ENCODE data around the gene CDK14.

CDK14 gene

DNA sequence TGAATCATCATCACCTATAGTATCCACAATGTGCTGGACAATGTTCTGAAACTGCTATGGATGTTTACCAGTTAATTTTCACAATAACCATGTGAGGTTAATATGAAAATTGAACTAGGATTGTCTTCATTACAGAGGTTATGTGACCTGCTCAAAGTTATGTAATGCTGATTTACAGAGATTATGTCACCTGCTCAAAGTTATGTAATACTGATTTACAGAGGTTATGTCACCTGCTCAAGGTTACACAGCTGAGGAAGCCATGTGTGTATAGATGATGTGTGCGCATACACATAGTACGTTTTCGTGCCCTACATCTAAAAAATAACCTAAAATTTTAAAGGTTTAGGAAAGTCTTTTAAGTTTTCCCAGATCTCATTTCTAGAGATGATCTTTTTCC is 298.0 kb downstream of the CDK14 start:
- H3K4me1 ChIP-seq (ENCODE audit: low read length), result 0 out of 2 replicates have a peak, but pooled peaks cover 8% of the 10 kb centered on the region
- no peaks in the 10 kb centered on the region for H3K9me2 ChIP-seq (replicated peaks; ENCODE audit: insufficient read depth, low read length)
- H3F3A ChIP-seq (ENCODE audit: insufficient read depth, low read length), result 0 out of 2 replicates have a peak, but pooled peaks cover 4% of the 10 kb centered on the region
- H3K9ac ChIP-seq (ENCODE audit: low read length), result no peak overlapping the region
- no peak overlapping the region for H3K4me2 ChIP-seq (ENCODE audit: low read depth, low read length)
- no peak overlapping the region for H3K4me3 ChIP-seq (ENCODE audit: low read length)
- H3K36me3 ChIP-seq (replicated peaks; ENCODE audit: insufficient read depth, low read length), result no peaks in the 10 kb centered on the region
- no peak overlapping the region for H3K27ac ChIP-seq (ENCODE audit: low read length)
- no peak for TF ChIP-seq EZH2 (optimal IDR thresholded peaks at IDR 0.05; ENCODE audit: low read depth, low read length)
- peaks cover 64% of the 10 kb centered on the region for H3K79me2 ChIP-seq (ENCODE audit: low read length)
- DNase-seq, result no peak
- no peaks in the 10 kb centered on the region for H3K9me3 ChIP-seq (replicated peaks; ENCODE audit: insufficient read depth, low read length)
- no peak overlapping the region for H2AFZ ChIP-seq (ENCODE audit: low read length)
- H4K20me1 ChIP-seq (ENCODE audit: insufficient read depth, low read length), result no peaks in the 10 kb centered on the region
- H3K27me3 ChIP-seq (replicated peaks; ENCODE audit: insufficient read depth, low read length), result no peaks in the 10 kb centered on the region

DNA sequence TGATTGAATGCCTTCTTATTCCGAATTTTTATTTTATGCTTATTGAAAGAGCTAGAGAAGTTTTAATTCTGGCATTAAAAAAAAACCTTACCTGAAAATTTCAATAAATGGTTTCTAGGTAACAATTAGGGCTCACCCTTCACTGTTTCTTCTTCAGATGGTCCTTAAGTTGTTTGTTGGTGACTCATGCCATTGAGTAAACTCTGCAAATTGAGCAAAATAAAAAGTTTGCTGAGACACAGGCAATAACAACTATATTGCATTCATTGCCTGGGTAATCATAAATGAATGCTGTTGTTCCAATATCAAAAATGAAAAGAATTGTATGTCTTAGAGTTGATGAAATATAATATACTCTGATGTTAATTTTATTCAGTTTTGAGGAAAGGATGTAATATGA is 300.3 kb downstream of the CDK14 start:
- TF ChIP-seq EZH2 (optimal IDR thresholded peaks at IDR 0.05; ENCODE audit: low read depth, low read length) (no peak), EZH2phosphoT487 (IDR thresholded peaks at IDR 0.05; ENCODE audit: low read length) (no peak)
- TF ChIP-seq, protein P1, sequence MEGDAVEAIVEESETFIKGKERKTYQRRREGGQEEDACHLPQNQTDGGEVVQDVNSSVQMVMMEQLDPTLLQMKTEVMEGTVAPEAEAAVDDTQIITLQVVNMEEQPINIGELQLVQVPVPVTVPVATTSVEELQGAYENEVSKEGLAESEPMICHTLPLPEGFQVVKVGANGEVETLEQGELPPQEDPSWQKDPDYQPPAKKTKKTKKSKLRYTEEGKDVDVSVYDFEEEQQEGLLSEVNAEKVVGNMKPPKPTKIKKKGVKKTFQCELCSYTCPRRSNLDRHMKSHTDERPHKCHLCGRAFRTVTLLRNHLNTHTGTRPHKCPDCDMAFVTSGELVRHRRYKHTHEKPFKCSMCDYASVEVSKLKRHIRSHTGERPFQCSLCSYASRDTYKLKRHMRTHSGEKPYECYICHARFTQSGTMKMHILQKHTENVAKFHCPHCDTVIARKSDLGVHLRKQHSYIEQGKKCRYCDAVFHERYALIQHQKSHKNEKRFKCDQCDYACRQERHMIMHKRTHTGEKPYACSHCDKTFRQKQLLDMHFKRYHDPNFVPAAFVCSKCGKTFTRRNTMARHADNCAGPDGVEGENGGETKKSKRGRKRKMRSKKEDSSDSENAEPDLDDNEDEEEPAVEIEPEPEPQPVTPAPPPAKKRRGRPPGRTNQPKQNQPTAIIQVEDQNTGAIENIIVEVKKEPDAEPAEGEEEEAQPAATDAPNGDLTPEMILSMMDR (IDR thresholded peaks at IDR 0.05; ENCODE audit: low read length), result no peak
- Histone ChIP-seq H3F3A (ENCODE audit: insufficient read depth, low read length) (0 out of 2 replicates have a peak, but pooled peaks cover 6% of the 10 kb centered on the region), H2AFZ (ENCODE audit: low read length) (no peak overlapping the region), H3K4me1 (ENCODE audit: low read length) (0 out of 2 replicates have a peak, but pooled peaks cover 8% of the 10 kb centered on the region), H3K27me3 (replicated peaks; ENCODE audit: insufficient read depth, low read length) (no peaks in the 10 kb centered on the region), H3K79me2 (ENCODE audit: low read length) (peaks cover 55% of the 10 kb centered on the region), H3K36me3 (replicated peaks; ENCODE audit: insufficient read depth, low read length) (no peaks in the 10 kb centered on the region; the same call in 1 of the 2 replicates), H4K20me1 (ENCODE audit: insufficient read depth, low read length) (no peaks in the 10 kb centered on the region), H3K9me3 (replicated peaks; ENCODE audit: insufficient read depth, low read length) (no peaks in the 10 kb centered on the region), H3K27ac (ENCODE audit: low read length) (no peak overlapping the region), H3K9ac (ENCODE audit: low read length) (no peak overlapping the region), H3K4me3 (ENCODE audit: low read length) (no peak overlapping the region), H3K4me2 (ENCODE audit: low read depth, low read length) (no peak overlapping the region), H3K9me2 (replicated peaks; ENCODE audit: insufficient read depth, low read length) (no peaks in the 10 kb centered on the region)
- DNase-seq, result no peak

DNA sequence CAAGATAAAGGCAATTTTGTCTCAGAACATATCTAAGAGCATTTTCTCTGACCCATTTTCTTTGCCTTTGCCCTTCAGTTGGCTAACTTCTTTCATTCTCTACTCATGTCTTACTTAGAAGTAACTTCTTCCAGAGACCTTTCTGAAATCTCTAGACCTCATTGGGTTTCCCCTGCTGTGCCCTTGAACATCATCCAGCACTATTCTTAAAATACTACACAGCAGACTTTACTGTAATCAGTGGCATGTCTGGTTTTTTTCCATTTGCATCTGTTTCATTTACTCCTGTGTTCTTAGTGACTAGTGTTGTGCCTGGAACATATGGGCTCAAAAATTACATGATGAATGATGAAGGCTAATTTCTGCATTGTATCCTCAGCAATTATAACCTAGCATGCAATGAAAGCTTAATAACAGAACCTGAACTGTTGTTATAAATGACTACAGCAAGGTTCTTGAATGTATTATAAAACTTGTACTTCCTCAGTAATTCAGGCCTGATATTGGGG is 301.9 kb downstream of the CDK14 start:
- no peak overlapping the region for H2AFZ ChIP-seq (ENCODE audit: low read length)

More for the DNA sequence above, 301.9 kb downstream of the CDK14 start:
- H3K9me3 ChIP-seq (replicated peaks; ENCODE audit: insufficient read depth, low read length), result no peaks in the 10 kb centered on the region
- peak; percentile 29 for DNase-seq
- H3F3A ChIP-seq (ENCODE audit: insufficient read depth, low read length), result 0 out of 2 replicates have a peak, but pooled peaks cover 6% of the 10 kb centered on the region
- TF ChIP-seq EZH2phosphoT487 (IDR thresholded peaks at IDR 0.05; ENCODE audit: low read length) (no peak), EZH2 (optimal IDR thresholded peaks at IDR 0.05; ENCODE audit: low read depth, low read length) (no peak)
- TF ChIP-seq, protein P1 (IDR thresholded peaks at IDR 0.05; ENCODE audit: low read length), result no peak
- H3K27me3 ChIP-seq (replicated peaks; ENCODE audit: insufficient read depth, low read length), result no peaks in the 10 kb centered on the region
- H4K20me1 ChIP-seq (ENCODE audit: insufficient read depth, low read length), result no peaks in the 10 kb centered on the region
- H3K9ac ChIP-seq (ENCODE audit: low read length), result no peak overlapping the region
- peaks cover 48% of the 10 kb centered on the region for H3K79me2 ChIP-seq (ENCODE audit: low read length)
- H3K9me2 ChIP-seq (replicated peaks; ENCODE audit: insufficient read depth, low read length), result no peaks in the 10 kb centered on the region
- no peak overlapping the region for H3K4me3 ChIP-seq (ENCODE audit: low read length)
- no peak overlapping the region for H3K4me2 ChIP-seq (ENCODE audit: low read depth, low read length)
- peak overlapping the region; percentile 15; the same call in 1 of the 2 replicates for H3K27ac ChIP-seq (ENCODE audit: low read length)
- H3K36me3 ChIP-seq (replicated peaks; ENCODE audit: insufficient read depth, low read length), result no peaks in the 10 kb centered on the region; the same call in 1 of the 2 replicates
- 0 out of 2 replicates have a peak, but pooled peaks cover 8% of the 10 kb centered on the region for H3K4me1 ChIP-seq (ENCODE audit: low read length)
